GM12873 (cell line): Measurements from ENCODE around the gene PIM2.

ENCODE experiments used
- TF ChIP-seq, protein P1 (sequence below): IDR thresholded peaks from 2 replicates; pipeline ENCODE4 v1.5.1; 2012; ENCODE audit warnings: low read depth, mild to moderate bottlenecking, moderate library complexity, low read length, control low read depth; ENCODE audit not compliant: insufficient read depth; ENCODE audit errors: missing control alignments

Gene PIM2

GRCh38 chrX:48902776-48903175 lies 16.0 kb downstream of the PIM2 start:
- TF ChIP-seq, protein P1, sequence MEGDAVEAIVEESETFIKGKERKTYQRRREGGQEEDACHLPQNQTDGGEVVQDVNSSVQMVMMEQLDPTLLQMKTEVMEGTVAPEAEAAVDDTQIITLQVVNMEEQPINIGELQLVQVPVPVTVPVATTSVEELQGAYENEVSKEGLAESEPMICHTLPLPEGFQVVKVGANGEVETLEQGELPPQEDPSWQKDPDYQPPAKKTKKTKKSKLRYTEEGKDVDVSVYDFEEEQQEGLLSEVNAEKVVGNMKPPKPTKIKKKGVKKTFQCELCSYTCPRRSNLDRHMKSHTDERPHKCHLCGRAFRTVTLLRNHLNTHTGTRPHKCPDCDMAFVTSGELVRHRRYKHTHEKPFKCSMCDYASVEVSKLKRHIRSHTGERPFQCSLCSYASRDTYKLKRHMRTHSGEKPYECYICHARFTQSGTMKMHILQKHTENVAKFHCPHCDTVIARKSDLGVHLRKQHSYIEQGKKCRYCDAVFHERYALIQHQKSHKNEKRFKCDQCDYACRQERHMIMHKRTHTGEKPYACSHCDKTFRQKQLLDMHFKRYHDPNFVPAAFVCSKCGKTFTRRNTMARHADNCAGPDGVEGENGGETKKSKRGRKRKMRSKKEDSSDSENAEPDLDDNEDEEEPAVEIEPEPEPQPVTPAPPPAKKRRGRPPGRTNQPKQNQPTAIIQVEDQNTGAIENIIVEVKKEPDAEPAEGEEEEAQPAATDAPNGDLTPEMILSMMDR = no peak

GRCh38 chrX:48902135-48902534 lies 16.7 kb downstream of the PIM2 start:
- TF ChIP-seq, protein P1 = no peak

DNA sequence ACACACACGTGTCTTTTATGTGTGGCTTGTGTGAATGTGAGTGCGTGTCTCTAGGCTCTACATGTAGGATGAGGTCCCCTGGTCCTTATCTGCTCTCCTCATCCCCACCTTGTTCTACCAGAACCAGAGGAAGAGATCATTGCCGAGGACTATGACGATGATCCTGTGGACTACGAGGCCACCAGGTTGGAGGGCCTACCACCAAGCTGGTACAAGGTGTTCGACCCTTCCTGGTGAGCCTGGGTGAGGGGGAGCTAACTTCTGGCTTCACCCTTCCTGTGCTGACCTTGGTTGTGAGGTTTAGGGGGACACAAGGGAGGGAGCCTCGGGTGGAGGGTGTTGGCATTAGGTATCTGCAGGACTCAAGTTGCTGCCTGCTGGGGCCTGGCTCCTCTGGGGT lies 17.8 kb downstream of the PIM2 start:
- TF ChIP-seq, protein P1 = no peak

DNA sequence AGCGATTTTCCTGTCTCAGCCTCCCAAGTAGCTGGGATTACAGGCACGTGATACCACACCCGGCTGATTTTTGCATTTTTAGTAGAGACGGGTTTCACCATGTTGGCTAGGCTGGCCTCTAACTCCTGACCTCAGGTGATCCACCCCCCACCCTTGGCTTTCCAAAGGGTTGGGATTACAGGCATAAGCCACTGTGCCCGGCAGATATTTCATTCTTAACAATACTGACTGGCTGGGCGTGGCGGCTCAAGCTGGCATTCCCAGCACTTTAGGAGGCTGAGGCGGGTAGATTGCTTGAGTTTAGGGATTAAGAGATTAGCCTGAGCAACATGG lies 19.8 kb downstream of the PIM2 start:
- TF ChIP-seq, protein P1 = no peak

GRCh38 chrX:48897625-48898306 lies 21.1 kb downstream of the PIM2 start, which contains the start of the genes PQBP1 and TIMM17B:
Gene PQBP1, plus strand, starts transcription at chrX:48897930. Its CDS starts 580 bp downstream, at chrX:48898510.
Gene TIMM17B, minus strand, starts transcription at chrX:48897768. Its CDS starts 19 bp downstream, at chrX:48897749.
- TF ChIP-seq, protein P1 = no peak

- TF ChIP-seq, protein P1 = no peak
Observed at GRCh38 chrX:48897157-48897624, 21.6 kb downstream of the PIM2 start.

DNA sequence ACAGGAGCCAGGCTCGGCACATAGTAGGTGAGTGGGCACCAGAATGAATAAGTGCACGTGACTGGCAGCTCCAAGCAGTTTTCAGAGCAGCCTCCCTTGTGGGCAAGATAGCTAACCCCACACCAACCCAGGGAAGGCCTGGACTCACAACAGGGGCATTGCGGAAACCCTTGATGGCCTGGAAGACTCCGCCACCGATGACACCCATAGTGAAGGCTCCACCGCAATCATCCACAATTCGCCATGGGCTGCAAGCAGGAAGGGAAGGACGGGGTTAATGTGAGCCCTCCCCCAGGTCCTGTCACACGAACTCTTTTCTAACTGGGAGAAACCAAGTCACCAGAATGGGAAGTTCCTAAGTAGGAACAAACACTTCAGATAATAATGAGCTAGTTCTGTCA lies 22.2 kb downstream of the PIM2 start:
- TF ChIP-seq, protein P1 = no peak

GRCh38 chrX:48894891-48895290 lies 23.9 kb downstream of the PIM2 start:
- TF ChIP-seq, protein P1 = no peak
